SJCRH30 (cell line): ENCODE data around the gene AK2. TPM values are rescaled to one million over a fixed set of nuclear protein-coding genes. Genes with fewer than 3 reads are reported as not detected.
"Not testable (repeated sequence)": the region's sequence is repeated elsewhere in the genome, so short reads cannot be mapped to it uniquely, and the experiment has no call there.

Experiments
- DNase-seq, 2 experiments: peaks; one replicate each; pipeline ENCODE4 v3.0.0-alpha.2; 2015 to 2020
- H3K27ac ChIP-seq: fragments of 250-450 bp; sonication (Bioruptor Pico); 2 replicates; pipeline ENCODE4 v1.5.1; 2020; ENCODE audit warnings: mild to moderate bottlenecking, moderate library complexity
- H3K27me3 ChIP-seq: fragments of 250-450 bp; sonication (Bioruptor Pico); 2 replicates; pipeline ENCODE4 v1.5.1; 2020; ENCODE audit warnings: mild to moderate bottlenecking, moderate library complexity
- H3K36me3 ChIP-seq: fragments of 250-450 bp; sonication (Bioruptor Pico); 2 replicates; pipeline ENCODE4 v1.5.1; 2020; ENCODE audit warnings: mild to moderate bottlenecking, moderate library complexity
- H3K4me1 ChIP-seq: fragments of 250-450 bp; sonication (Bioruptor Pico); 2 replicates; pipeline ENCODE4 v1.5.1; 2020; ENCODE audit warnings: mild to moderate bottlenecking, moderate library complexity
- H3K4me3 ChIP-seq: fragments of 250-450 bp; sonication (Bioruptor Pico); 2 replicates; pipeline ENCODE4 v1.5.1; 2020; ENCODE audit warnings: mild to moderate bottlenecking, moderate library complexity
- H3K9me3 ChIP-seq: fragments of 250-450 bp; sonication (Bioruptor Pico); replicated peaks from 2 replicates; pipeline ENCODE4 v1.5.1; 2020; ENCODE audit warnings: mild to moderate bottlenecking, moderate library complexity
- total RNA-seq: library from RNA; depleted of rRNA; stranded (reverse); fragments of >200 nt; shearing (Covaris generic); gene quantifications from 2 replicates; pipeline ENCODE4 v1.2.3, GENCODE V29; 2014

Gene AK2
- total RNA-seq, 1 experiment from 2014 or later = 279 TPM

- H3K4me3 ChIP-seq = no peak overlapping the region
- H3K9me3 ChIP-seq = no peaks in the 10 kb centered on the region
- H3K4me1 ChIP-seq = no peaks in the 10 kb centered on the region; the same call in 1 of the 2 replicates
- no peaks in the 10 kb centered on the region for H3K27me3 ChIP-seq
- no peak for DNase-seq
- no peak overlapping the region for H3K27ac ChIP-seq
- H3K36me3 ChIP-seq = peaks cover 21% of the 10 kb centered on the region
Measured at GRCh38 chr1:33005117-33005837, 31.4 kb downstream of the AK2 start.

GRCh38 chr1:33004613-33005012, 32.1 kb downstream of the AK2 start:
- no peak for DNase-seq
- Histone ChIP-seq H3K4me1 (no peaks in the 10 kb centered on the region; the same call in 1 of the 2 replicates), H3K36me3 (peaks cover 17% of the 10 kb centered on the region), H3K9me3 (no peaks in the 10 kb centered on the region), H3K27ac (no peak overlapping the region), H3K27me3 (no peaks in the 10 kb centered on the region), H3K4me3 (no peak overlapping the region)

GRCh38 chr1:33003657-33004056, 33.0 kb downstream of the AK2 start:
- Histone ChIP-seq H3K27me3 (no peaks in the 10 kb centered on the region), H3K27ac (no peak overlapping the region), H3K4me3 (no peak overlapping the region), H3K9me3 (no peaks in the 10 kb centered on the region), H3K4me1 (no peaks in the 10 kb centered on the region; the same call in 1 of the 2 replicates), H3K36me3 (peaks cover 10% of the 10 kb centered on the region)
- no peak for DNase-seq

DNA sequence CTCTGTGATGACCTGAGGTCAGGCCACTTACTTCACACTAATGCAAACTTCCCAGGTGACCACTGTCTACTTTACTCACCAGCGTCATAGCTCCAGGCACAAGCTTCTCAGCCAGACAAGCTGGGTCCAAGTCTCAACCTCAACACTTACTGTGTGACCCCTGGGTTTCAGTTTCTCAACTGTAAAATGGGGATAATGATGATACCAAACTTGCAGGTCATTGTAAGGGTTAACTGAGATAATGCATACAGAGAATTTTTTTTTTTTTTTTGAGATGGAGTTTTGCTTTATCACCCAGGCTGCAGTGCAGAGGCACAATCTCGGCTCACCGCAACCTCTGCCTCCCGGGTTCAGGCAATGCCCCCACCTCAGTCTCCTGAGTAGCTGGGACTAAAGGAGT, 34.7 kb downstream of the AK2 start:
- no peak overlapping the region for H3K4me3 ChIP-seq
- H3K27ac ChIP-seq = no peak overlapping the region
- no peak for DNase-seq
- H3K9me3 ChIP-seq = no peaks in the 10 kb centered on the region
- no peaks in the 10 kb centered on the region for H3K27me3 ChIP-seq
- no peaks in the 10 kb centered on the region for H3K4me1 ChIP-seq
- no peaks in the 10 kb centered on the region for H3K36me3 ChIP-seq

DNA sequence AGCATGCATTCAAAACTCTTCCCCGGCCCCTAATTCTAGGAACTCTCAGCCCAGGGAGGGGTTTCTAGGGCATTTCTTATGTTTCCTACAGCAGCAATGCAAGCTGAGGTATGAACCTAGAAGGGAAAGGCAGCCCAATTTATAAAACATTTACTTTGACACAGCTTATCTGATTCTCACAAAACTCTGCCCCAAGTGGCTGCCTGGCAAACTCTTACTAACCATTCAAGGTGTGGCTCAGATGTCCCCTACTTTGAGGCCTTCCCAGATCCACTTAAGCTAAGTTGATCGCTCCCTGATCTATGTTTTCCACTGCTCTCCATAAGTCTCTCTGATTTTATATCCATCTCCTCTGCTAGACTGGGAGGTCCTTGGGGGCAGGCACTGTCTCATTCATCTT, 35.4 kb downstream of the AK2 start:
- H3K27ac ChIP-seq = no peak overlapping the region
- no peaks in the 10 kb centered on the region for H3K36me3 ChIP-seq
- H3K27me3 ChIP-seq = no peaks in the 10 kb centered on the region
- no peaks in the 10 kb centered on the region for H3K9me3 ChIP-seq
- H3K4me1 ChIP-seq = no peaks in the 10 kb centered on the region
- H3K4me3 ChIP-seq = no peak overlapping the region
- no peak for DNase-seq

DNA sequence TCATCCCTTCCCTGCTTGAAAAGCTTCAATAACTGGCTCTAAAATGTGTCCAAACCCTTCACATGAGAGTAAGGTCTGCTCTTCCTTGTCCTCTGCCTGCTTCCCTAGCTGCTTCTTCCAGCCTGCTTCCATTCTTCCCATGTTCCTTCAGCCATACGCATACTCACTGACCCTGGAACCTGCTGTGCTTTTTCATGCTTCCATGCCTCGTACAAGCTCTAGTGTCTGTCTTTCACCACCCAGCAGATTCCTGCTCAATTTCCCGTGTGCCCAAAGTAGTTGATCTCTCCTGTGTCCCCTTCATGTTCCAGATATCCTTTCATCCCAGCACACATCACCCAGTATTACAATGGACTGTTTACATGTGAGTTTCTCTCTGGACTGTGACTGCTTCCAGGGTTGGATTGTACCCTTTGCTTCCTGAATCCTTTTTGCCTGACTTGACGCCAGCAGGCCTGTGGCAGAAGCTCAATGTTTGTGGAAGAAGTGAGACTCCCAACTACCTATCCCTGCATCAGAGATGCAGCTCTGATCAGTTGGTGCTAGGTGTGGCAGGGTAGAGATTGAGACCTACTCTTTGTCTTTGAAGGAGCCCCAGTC, 36.2 kb downstream of the AK2 start:
- no peak overlapping the region for H3K27ac ChIP-seq
- DNase-seq = no peak
- H3K9me3 ChIP-seq = no peaks in the 10 kb centered on the region
- H3K4me3 ChIP-seq = no peak overlapping the region
- no peaks in the 10 kb centered on the region for H3K36me3 ChIP-seq
- H3K27me3 ChIP-seq = no peaks in the 10 kb centered on the region
- no peaks in the 10 kb centered on the region for H3K4me1 ChIP-seq

GRCh38 chr1:32998997-32999396, 37.7 kb downstream of the AK2 start:
- no peak for DNase-seq
- H3K36me3 ChIP-seq = no peaks in the 10 kb centered on the region
- H3K4me3 ChIP-seq = no peak overlapping the region
- no peaks in the 10 kb centered on the region for H3K4me1 ChIP-seq
- no peaks in the 10 kb centered on the region for H3K9me3 ChIP-seq
- no peaks in the 10 kb centered on the region for H3K27me3 ChIP-seq
- H3K27ac ChIP-seq = no peak overlapping the region

DNA sequence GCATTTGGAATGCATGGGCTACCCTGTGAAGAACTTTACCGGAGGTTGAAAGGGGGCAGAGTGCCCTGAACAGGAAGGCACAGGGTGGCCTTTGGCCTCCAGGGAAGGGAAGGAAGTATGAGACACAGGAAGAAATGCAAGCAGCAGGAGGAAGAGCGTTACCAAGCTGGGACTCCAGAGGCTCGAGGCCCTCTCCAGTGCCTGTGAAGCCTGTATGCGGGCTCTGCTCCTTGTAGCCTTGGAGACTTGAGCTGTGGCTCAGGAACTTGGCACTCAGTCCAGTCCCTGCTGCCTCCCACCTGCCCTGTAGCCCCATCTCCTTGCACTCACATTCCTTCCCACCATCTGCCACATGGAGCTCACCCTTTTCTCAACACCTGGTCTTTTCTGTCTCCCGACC, 38.6 kb downstream of the AK2 start:
- Histone ChIP-seq H3K4me3 (no peak overlapping the region), H3K4me1 (peaks cover 3% of the 10 kb centered on the region; the same call in 1 of the 2 replicates), H3K27ac (no peak overlapping the region), H3K9me3 (no peaks in the 10 kb centered on the region), H3K36me3 (no peaks in the 10 kb centered on the region), H3K27me3 (no peaks in the 10 kb centered on the region)
- peak; percentile 18 to 37 for DNase-seq

- DNase-seq = no peak
- H3K4me3 ChIP-seq = no peak overlapping the region
Measured at GRCh38 chr1:32997381-32997891, 39.2 kb downstream of the AK2 start.

GRCh38 chr1:32993324-32993636, 43.4 kb downstream of the AK2 start:
- DNase-seq, H3K36me3 ChIP-seq, H3K9me3 ChIP-seq, H3K4me3 ChIP-seq, H3K27me3 ChIP-seq, H3K27ac ChIP-seq: not testable (repeated sequence)
- H3K4me1 ChIP-seq = peaks cover 25% of the 10 kb centered on the region

More at GRCh38 chr1:32997381-32997891, 39.2 kb downstream of the AK2 start:
- no peaks in the 10 kb centered on the region for H3K36me3 ChIP-seq
- peaks cover 10% of the 10 kb centered on the region for H3K4me1 ChIP-seq
- H3K27ac ChIP-seq = no peak overlapping the region
- no peaks in the 10 kb centered on the region for H3K9me3 ChIP-seq
- no peaks in the 10 kb centered on the region for H3K27me3 ChIP-seq

- H3K9me3 ChIP-seq = no peaks in the 10 kb centered on the region
- no peak overlapping the region for H3K27ac ChIP-seq
- H3K36me3 ChIP-seq = no peaks in the 10 kb centered on the region
- peak; percentile 88 to 92 for DNase-seq
- no peak overlapping the region for H3K4me3 ChIP-seq
- H3K27me3 ChIP-seq = no peaks in the 10 kb centered on the region
- peaks cover 25% of the 10 kb centered on the region for H3K4me1 ChIP-seq
Measured at GRCh38 chr1:32992489-32993323, 44.0 kb downstream of the AK2 start.

GRCh38 chr1:32991819-32992488, 44.7 kb downstream of the AK2 start:
- no peak overlapping the region for H3K27ac ChIP-seq
- H3K27me3 ChIP-seq = no peaks in the 10 kb centered on the region
- DNase-seq = no peak
- no peaks in the 10 kb centered on the region for H3K36me3 ChIP-seq
- H3K4me1 ChIP-seq = peaks cover 25% of the 10 kb centered on the region
- H3K4me3 ChIP-seq = no peak overlapping the region
- H3K9me3 ChIP-seq = no peaks in the 10 kb centered on the region

DNA sequence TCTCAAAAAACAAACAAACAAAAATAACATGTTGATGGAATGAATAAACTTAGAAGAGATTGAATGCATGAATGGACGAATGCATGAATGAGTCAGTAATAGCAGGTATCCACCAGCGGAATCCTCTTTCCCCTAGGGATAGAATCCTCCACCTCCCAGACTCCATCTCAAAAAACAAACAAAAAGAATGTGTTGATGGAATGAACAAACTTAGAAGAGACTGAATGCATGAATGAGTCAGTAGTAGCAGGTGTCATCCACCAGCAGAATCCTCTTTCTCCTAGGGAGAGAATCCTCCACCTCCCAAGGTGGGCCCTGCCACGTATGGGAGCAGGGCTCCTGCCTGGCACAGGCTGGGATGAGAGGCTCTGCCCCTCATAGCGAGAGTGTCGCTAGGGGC, 45.3 kb downstream of the AK2 start:
- no peaks in the 10 kb centered on the region for H3K27me3 ChIP-seq
- H3K4me1 ChIP-seq = peaks cover 25% of the 10 kb centered on the region
- H3K4me3 ChIP-seq = no peak overlapping the region
- H3K27ac ChIP-seq = no peak overlapping the region
- H3K36me3 ChIP-seq = no peaks in the 10 kb centered on the region
- no peak for DNase-seq
- no peaks in the 10 kb centered on the region for H3K9me3 ChIP-seq

DNA sequence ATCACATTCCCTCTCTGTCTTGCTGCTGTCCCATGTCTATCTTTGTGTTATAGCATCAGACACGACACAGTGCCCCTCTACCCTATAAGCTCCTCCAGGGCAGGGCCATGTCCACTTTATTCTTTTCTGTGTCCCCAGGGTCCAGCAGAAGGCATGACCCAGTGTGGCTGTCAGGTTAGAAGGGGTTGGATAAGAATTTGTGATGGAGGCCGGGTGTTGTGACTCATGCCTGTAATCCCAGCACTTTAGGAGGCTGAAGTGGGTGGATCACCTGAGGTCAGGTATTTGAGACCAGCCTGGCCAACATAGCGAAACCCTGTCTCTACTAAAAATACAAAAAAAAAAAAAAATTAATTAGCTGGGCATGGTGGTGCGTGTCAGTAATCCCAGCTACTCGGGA, 45.8 kb downstream of the AK2 start:
- Histone ChIP-seq H3K9me3 (no peaks in the 10 kb centered on the region), H3K4me3 (no peak overlapping the region), H3K36me3 (no peaks in the 10 kb centered on the region), H3K4me1 (peaks cover 25% of the 10 kb centered on the region), H3K27me3 (no peaks in the 10 kb centered on the region), H3K27ac (no peak overlapping the region)
- no peak for DNase-seq
